Measurements from ENCODE around the gene EXOC3L1. TPM values are rescaled to one million over a fixed set of nuclear protein-coding genes. Genes with fewer than 3 reads are reported as not detected.

The EXOC3L1 gene
- total and polyA plus RNA-seq, 2 of the 13 experiments (the other 11 are each of a cell fraction or from before 2014, with no cell fraction given), result 0.12 TPM; not detected in 1

DNA sequence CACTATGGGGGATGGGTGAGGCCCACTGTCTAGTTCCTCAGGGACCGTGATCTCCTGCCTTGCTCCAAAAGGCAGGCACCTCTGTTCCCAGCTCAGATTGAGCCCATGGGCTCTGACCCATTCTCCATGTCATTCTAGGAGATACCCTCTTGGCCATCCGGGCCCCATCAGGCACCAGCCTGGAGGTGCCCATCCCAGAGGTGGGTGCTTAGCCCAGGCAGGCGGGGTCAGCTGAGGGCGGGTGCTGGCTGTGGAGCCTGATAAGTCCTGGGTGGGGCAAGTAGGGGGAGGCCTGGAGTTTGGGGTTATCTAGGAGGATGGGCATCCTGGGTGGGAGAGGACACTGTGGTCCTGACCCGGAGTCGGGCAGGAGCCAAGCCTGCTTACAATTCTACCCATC lies 4.3 kb upstream of the EXOC3L1 start:
- ATAC-seq (no peak), DNase-seq (ENCODE audit: low spot score) (no peak), FAIRE-seq (no peak)
- intact Hi-C loops (cut with micrococcal nuclease; ENCODE audit: unreplicated experiment) (no loop called here), in situ Hi-C loops (cut with HindIII; ENCODE audit: extremely low pct_ligation_motif_present, low pct_unique_long_range_greater_than_20kb) (no loop called here)
- Histone ChIP-seq H3K36me3 (replicated peaks in 1 of 2; ENCODE audit: control insufficient read depth in 1 of 2, insufficient read depth in 2 of 2, low read length in 2 of 2) (peaks cover 32 to 54% of the 10 kb centered on the region in 2 experiments), H3K4me2 (ENCODE audit: low read depth, low read length) (no peak overlapping the region), H3K27ac (ENCODE audit: extremely low read length, insufficient read depth, low read length) (no peak overlapping the region), H3K4me1 (ENCODE audit: insufficient read depth, low read length) (peaks cover 38% of the 10 kb centered on the region), H3K9me3 (ENCODE audit: low read length) (no peaks in the 10 kb centered on the region), H4K20me1 (ENCODE audit: insufficient read depth, low read length) (no peaks in the 10 kb centered on the region; the same call in 1 of the 2 replicates), H3K79me2 (ENCODE audit: insufficient read depth, low read length) (peaks cover 21% of the 10 kb centered on the region), H3K9ac (ENCODE audit: insufficient read depth, low read depth, low read length) (peak overlapping the region; percentile 98; the same call in 1 of the 2 replicates), H2AFZ (ENCODE audit: low read length) (no peak overlapping the region), H3K4me3 (replicated peaks in 1 of 3; ENCODE audit: insufficient read depth in 1 of 3, low read depth in 2 of 3, low read length in 3 of 3) (no peak overlapping the region; a peak in 1 of 6 replicates), H3K27me3 (ENCODE audit: control insufficient read depth in 1 of 2, insufficient read depth in 2 of 2, low read length in 2 of 2) (peaks cover 0 to 11% of the 10 kb centered on the region in 2 experiments; a peak in 2 of 5 replicates)
- 0 out of 2 replicates have a peak, but pooled peaks have one; percentile 43 for TF ChIP-seq ZNF274 (CRISPR knock-in tag; IDR thresholded peaks at IDR 0.05)
- TF ChIP-seq, protein P1, sequence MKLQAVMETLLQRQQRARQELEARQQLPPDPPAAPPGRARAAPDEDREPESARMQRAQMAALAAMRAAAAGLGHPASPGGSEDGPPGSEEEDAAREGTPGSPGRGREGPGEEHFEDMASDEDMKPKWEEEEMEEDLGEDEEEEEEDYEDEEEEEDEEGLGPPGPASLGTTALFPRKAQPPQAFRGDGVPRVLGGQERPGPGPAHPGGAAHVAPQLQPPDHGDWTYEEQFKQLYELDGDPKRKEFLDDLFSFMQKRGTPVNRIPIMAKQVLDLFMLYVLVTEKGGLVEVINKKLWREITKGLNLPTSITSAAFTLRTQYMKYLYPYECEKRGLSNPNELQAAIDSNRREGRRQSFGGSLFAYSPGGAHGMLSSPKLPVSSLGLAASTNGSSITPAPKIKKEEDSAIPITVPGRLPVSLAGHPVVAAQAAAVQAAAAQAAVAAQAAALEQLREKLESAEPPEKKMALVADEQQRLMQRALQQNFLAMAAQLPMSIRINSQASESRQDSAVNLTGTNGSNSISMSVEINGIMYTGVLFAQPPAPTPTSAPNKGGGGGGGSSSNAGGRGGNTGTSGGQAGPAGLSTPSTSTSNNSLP (IDR thresholded peaks at IDR 0.05; ENCODE audit: low read depth, low read length), result no peak
- TF ChIP-seq EED (CRISPR knock-in tag; IDR thresholded peaks at IDR 0.05), result 0 out of 2 replicates have a peak, but pooled peaks have one; percentile 57
- TF ChIP-seq MXI1 (IDR thresholded peaks at IDR 0.05; ENCODE audit: borderline replicate concordance, low read depth, low read length), result no peak
- TF ChIP-seq ZNF670 (CRISPR knock-in tag; IDR thresholded peaks at IDR 0.05; ENCODE audit: borderline replicate concordance), result 0 out of 2 replicates have a peak, but pooled peaks have one; percentile 10
- WGBS (ENCODE audit: low lambda C conversion rate), result 98% methylated on average over 6 of the region's 6 CpGs
- BruUV-seq (replicated peaks), result no TSS peak
- POLR2A ChIA-PET, result interaction anchor here (1.1 kb wide), 1 partner anchor 14 kb away, joined by 3 read pairs; no protein-coding TSS in a partner anchor
- CTCF ChIA-PET (ENCODE audit: low intra/inter-chr PET ratio, low total read pairs), result no interaction called here

GRCh38 chr16:67193536-67193935 lies 3.6 kb upstream of the EXOC3L1 start:
- H3K4me1 ChIP-seq (ENCODE audit: insufficient read depth, low read length), result peaks cover 38% of the 10 kb centered on the region
- CTCF ChIA-PET (ENCODE audit: low intra/inter-chr PET ratio, low total read pairs), result no interaction called here
- in situ Hi-C loops (cut with HindIII; ENCODE audit: extremely low pct_ligation_motif_present, low pct_unique_long_range_greater_than_20kb), result no loop called here
- H3K4me3 ChIP-seq (replicated peaks in 1 of 3; ENCODE audit: insufficient read depth in 1 of 3, low read depth in 2 of 3, low read length in 3 of 3), result peak overlapping the region; percentile 84 to 99 (median 97)
- intact Hi-C loops (cut with micrococcal nuclease; ENCODE audit: unreplicated experiment), result loop anchor here (2.0 kb wide), 1 partner anchor 53 kb away; the partner anchor contains the start of gene FHOD1
- no peak for FAIRE-seq
- peaks cover 32 to 50% of the 10 kb centered on the region in 2 experiments for H3K36me3 ChIP-seq (replicated peaks in 1 of 2; ENCODE audit: control insufficient read depth in 1 of 2, insufficient read depth in 2 of 2, low read length in 2 of 2)
- H3K27ac ChIP-seq (ENCODE audit: extremely low read length, insufficient read depth, low read length), result no peak overlapping the region
- H4K20me1 ChIP-seq (ENCODE audit: insufficient read depth, low read length), result no peaks in the 10 kb centered on the region; the same call in 1 of the 2 replicates
- DNase-seq (ENCODE audit: low spot score), result no peak
- H3K79me2 ChIP-seq (ENCODE audit: insufficient read depth, low read length), result peaks cover 21% of the 10 kb centered on the region
- peak overlapping the region; percentile 98 for H3K9ac ChIP-seq (ENCODE audit: insufficient read depth, low read depth, low read length)
- H3K9me3 ChIP-seq (ENCODE audit: low read length), result no peaks in the 10 kb centered on the region
- BruUV-seq (replicated peaks), result no TSS peak
- POLR2A ChIA-PET, result interaction anchor here (1.0 to 1.9 kb wide), 5 partner anchors 15 to 54 kb away, joined by 3 to 8 read pairs (median 6); partner anchors contain the start of genes FHOD1, NOL3 and TMEM208
- peaks cover 2 to 12% of the 10 kb centered on the region in 2 experiments; a peak in 2 of 5 replicates for H3K27me3 ChIP-seq (ENCODE audit: control insufficient read depth in 1 of 2, insufficient read depth in 2 of 2, low read length in 2 of 2)
- ATAC-seq, result no peak
- H2AFZ ChIP-seq (ENCODE audit: low read length), result no peak overlapping the region
- H3K4me2 ChIP-seq (ENCODE audit: low read depth, low read length), result peak overlapping the region; percentile 97
- TF ChIP-seq REL (CRISPR knock-in tag; conservative IDR thresholded peaks at IDR 0.05) (0 out of 2 replicates have a peak, but pooled peaks have one; percentile 3), ZNF451 (CRISPR knock-in tag; IDR thresholded peaks at IDR 0.05) (no peak), ZNF362 (CRISPR knock-in tag; IDR thresholded peaks at IDR 0.05; ENCODE audit: borderline replicate concordance) (no peak), PPARG (CRISPR knock-in tag; conservative IDR thresholded peaks at IDR 0.05) (no peak), GATA4 (IDR thresholded peaks at IDR 0.05; ENCODE audit: borderline replicate concordance, low read depth) (no peak)
- TF ChIP-seq, protein P2, sequence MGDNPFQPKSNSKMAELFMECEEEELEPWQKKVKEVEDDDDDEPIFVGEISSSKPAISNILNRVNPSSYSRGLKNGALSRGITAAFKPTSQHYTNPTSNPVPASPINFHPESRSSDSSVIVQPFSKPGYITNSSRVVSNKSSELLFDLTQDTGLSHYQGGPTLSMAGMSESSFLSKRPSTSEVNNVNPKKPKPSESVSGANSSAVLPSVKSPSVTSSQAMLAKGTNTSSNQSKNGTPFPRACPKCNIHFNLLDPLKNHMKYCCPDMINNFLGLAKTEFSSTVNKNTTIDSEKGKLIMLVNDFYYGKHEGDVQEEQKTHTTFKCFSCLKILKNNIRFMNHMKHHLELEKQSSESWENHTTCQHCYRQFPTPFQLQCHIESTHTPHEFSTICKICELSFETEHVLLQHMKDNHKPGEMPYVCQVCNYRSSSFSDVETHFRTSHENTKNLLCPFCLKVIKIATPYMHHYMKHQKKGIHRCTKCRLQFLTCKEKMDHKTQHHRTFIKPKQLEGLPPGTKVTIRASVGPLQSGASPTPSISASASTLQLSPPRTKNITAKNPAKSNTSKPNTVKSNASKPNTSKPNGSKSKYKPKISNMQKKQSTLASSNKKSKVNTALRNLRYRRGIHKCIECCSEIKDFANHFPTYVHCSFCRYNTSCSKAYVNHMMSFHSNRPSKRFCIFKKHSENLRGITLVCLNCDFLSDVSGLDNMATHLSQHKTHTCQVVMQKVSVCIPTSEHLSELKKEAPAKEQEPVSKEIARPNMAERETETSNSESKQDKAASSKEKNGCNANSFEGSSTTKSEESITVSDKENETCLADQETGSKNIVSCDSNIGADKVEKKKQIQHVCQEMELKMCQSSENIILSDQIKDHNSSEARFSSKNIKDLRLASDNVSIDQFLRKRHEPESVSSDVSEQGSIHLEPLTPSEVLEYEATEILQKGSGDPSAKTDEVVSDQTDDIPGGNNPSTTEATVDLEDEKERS (CRISPR knock-in tag; IDR thresholded peaks at IDR 0.05), result 0 out of 2 replicates have a peak, but pooled peaks have one; percentile 36

Data from HepG2 (cell line).